IPS DF 4.7 (cell line): ENCODE measurements around the gene RNF181.
"Not testable (repeated sequence)": the region's sequence is repeated elsewhere in the genome, so short reads cannot be mapped to it uniquely, and the experiment has no call there.

Source experiments
- DNase-seq: peaks from one replicate; pipeline ENCODE4 v3.0.0-alpha.2; 2013; ENCODE audit warnings: low spot score; ENCODE audit errors: extremely low read depth

Gene RNF181

DNA sequence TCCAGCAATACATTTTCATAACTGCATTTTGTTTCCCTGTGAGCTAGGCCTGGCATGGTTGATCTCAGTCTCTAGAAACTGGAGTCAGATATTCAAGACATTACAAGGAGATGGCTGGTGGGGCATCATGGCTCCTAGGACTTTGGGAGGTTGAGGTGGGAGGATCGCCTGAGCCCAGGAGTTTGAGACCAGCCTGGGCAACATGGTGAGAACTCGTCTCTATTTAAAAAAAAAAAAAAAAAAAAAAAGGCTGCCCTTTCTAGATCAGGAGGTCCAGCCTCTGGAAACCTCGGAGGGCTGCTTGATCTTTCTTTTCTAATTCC is 18.5 kb upstream of the RNF181 start:
- no peak for DNase-seq

DNA sequence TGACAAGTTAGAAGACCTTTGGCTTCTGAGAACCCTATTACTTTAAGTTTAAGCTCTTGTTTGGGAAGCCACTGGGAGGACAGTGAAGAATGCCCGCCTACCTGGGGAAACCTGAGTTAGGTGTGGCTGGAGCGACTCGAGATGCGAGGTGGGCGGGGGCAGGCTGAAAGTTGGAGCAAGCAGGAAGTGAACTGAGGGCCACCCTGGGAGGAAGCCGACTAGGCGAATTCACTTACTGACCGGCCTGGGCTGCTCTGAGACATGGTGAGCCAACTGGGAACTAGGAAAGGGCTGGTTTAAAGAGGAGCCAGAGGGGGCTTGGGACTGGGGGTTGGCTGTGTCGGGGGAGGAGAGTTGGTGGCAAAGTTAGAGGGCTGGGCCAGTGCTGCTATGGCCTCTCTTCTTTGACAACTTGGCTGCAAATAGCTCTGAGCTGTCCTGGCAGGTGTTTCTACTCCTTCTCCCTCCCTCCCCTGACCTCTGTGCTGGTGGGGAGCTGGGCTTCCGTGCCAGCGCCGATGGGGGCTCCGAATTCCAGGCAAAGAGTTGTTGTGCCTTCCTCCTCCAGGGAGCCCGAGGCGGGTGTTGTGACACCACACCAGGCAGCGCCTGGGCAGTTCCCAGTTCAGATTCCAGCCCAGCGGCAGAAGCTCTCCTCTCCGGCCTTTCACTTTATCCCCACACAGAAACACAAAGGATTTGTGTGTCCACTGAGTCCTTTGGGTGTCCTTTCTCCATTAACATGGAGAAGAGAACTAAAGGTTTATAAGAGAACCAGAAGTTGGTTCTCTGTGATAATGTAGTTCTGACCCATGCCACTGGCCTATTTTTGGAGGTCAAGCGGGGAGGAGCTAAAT is 17.9 kb upstream of the RNF181 start, which contains the start of gene VAMP8:
Gene VAMP8, plus strand, starts transcription at position 201 of the 857 bp plus-strand sequence. Its CDS starts 61 bp downstream, at position 262.
- DNase-seq = no peak

DNA sequence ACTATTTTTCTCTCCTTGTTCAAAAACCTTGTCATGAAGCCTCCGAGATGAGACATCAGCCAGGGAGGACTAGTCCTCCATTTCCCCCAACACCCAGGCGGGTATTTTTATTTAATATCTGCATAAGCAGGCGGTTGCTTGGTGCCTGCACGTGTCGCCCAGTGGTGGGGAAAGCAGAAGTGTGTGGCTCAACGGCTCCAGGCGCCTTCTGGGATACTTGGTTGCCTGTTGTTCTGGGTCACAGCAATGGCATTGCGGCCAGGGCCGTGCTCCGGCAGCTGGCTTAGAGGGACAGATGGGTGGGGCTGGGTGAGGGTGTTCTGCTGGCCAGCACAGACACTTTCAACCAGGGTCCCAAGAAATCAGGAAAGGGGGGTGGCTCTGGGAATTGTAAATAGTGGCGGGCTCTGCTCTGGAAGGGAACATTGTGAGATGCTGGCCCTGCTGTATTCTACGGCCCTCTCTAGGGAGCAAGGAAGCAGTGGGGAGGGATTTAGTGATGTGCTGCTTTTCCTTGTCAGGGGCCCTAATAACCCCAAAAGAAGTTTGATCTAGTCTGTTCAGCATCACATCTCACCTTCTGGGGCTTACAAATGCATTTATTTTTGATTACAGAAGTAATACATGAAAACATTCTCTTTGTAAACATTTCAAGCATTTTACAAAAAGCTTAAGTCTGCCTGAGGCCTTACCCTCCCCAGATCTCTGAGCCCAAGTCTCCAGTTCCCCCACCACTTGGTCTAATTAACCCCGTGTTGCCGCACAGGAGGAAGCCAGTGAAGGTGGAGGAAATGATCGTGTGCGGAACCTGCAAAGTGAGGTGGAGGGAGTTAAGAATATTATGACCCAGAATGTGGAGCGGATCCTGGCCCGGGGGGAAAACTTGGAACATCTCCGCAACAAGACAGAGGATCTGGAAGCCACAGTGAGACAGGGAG is 17.0 kb upstream of the RNF181 start:
- DNase-seq = no peak

DNA sequence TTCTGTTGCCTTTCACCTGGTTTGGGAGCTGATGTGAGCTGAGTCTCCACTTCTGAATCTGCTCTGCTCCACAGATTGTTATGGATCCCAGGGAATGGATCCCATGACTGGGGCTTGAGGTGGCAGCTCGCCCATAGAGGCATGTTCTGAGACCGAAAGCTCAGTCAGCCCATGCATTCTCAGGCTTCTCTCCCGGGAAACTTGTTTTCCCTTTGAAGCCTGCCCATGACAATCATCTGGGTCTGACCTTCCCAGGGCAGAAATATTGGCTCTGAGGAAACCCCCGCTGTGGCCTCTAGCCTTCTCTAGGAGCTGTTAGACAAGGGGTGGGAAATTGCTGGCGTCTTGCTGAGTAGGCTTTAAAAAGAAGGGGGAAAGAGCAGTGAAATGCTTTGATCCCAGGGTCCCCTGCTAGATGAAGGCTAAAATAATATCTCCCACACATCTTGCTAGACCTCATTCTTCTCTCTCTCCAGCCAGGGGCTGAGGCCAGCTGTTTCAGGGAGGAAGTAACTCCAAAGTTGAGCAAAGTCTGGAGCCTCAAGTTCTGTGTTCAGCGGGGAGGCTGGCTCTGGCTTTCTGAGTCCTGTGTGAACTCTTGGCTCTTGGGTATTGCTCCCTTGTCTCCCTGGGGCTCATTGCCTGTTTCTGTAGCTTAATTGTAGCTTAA is 16.1 kb upstream of the RNF181 start:
- DNase-seq = no peak

DNA sequence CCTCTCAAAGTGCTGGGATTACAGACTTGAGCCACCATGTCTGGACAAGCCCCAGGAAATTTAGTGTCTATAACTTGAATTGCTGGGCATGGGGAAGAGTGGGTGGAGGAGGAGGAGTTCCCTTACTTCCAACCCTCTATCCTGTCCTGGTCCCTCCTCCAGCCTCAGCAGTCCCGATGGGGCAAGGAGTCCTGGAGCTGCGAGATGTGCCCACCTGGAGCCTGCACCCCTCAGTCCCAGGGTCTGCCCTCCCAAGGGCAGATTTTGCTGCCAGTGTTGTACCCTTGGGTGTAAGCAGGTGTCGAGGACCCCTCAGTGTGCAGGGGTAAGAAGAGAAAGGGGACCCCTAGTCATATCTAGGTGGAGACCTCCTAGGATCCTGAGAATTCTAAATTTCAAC is 15.3 kb upstream of the RNF181 start:
- no peak for DNase-seq

DNA sequence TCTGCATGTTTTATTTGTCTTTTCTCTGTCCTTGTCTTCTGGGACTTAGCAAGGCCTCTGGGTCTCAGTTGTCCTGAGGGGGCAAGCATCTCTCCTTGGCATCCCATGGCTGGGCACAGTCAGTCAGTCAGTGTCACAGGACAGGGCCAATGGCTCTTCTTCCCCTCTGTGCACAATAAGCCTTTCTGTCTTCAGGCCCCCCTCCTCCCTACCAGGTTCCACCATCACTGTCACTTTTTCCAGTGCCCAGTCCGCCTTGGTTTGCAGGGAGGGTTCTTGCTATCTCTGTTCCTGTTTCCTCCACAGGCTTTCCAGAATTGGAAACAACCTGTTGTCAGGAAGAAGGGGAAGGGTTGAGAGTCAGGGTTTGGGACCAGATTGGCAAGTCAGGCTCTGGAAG is 13.1 kb upstream of the RNF181 start:
- no peak for DNase-seq

DNA sequence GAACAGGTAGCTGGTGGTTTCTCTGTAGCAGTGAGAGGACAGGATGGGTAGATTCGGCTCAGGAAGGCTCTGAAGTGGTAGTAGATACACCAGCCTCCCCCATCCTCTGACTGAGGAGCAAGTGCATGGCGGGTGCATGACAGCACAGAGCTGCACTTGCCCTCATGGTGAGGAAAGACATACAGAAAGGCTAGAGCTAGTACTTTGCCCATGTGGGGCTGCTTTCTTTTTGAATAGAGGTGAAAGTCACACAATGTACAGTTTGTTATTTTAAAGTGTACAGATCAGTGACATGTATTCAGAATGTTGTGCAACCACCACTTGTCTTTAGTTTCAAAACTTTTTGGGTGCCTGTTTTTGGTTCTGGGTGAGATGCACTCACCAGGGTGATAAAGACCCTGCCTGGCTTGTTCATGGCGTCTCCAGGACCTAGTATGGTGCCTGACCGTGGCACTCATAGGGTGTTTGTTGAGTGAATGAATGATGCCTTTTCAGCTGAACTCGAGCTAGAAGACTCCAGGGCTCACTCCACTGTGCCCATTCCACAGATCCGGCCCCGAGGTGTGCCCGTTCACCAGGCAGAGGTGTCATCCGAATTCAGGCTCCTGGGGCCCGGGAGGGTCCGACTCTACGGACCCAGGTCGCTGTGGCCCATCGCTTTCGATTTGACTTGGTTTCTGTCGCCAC is 11.7 kb upstream of the RNF181 start:
- DNase-seq = no peak

DNA sequence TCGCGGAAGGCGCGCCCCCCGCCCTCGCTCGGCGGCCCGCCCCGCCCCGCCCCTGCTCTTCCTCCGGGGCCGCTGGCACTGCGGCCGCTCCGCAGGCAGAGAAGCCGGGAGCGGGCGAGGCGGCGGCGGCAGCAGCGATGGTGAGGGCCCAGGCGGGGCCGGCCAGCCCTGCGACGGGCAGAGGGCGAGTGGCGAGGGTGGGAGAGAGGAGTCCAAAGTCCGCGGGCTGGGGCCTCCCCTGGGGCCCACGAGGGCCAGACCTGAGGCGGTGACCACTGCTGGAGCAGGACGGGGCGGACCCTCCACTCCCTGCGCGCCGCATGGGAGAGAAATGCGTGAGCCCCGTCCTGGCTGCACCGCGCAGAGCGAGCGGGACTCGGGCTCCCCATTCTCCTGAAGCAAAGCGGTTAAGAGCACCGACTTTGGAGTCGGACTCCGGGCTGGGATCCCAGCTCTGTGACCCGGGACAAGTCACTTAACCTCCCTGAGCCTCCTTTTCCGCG is 11.1 kb upstream of the RNF181 start, which contains the start of gene VAMP5:
Gene VAMP5, plus strand, starts transcription at position 78 of the 503 bp plus-strand sequence. Its CDS starts 60 bp downstream, at position 138.
- DNase-seq = no peak

DNA sequence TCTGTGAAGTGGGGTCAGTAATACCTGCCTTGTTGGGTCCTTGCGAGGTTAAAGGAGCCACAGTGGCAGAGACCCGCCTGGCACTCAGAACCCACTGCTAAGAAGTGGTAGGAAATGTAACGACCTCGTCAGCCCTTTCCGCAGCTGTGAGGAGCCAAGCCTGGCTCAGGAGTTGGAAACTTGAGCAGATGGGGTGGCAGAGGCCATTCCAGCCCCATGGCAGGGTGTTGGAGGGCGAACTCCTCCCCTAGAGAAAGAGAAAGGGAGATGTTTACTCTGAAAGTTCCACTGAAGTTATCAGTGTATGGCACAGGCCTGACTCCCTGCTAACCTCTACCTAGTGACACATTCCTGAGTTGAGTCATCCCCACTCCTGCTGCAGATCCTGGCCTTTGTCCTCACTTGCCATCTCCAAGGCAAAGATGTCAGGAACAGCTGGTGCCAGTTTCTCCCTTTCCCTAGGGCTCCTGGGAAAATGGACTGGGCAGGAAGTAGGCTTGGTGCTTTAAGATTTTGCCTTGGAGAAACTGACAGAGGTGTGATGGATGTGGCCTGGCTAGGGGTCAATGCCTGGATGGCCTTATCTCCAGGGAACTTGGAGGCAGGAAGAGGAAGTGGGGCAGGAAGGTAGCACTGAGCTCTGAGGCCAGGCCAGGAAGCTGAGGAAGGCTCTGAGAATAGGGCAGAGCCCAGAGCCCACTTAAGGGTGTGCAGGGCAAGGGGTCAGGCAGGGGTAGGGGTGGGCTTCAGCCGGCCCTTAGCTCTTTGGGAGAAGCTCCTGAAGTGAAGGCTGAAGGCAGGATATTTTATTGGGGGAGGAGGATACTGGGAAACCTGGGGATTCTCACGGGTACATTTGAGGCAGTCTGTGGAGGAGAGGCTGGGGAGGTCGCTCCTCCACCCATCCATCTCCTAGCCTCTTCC is 10.4 kb upstream of the RNF181 start:
- DNase-seq = no peak

DNA sequence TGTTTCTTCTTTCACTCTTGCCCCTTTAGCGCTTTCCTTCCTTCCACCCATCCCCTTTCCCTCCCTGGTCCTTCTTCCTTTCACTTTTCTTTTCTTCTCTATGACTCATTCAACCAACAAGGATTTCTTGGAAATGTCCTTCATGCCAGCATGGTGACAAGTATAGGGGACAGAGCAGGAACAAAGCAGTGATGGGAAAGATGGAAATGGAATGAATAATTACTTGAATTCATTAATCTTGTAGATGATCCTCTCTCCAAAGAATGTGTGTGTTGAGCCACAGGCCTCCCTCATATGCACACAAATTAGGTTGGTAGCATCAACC is 9.8 kb upstream of the RNF181 start:
- no peak for DNase-seq

DNA sequence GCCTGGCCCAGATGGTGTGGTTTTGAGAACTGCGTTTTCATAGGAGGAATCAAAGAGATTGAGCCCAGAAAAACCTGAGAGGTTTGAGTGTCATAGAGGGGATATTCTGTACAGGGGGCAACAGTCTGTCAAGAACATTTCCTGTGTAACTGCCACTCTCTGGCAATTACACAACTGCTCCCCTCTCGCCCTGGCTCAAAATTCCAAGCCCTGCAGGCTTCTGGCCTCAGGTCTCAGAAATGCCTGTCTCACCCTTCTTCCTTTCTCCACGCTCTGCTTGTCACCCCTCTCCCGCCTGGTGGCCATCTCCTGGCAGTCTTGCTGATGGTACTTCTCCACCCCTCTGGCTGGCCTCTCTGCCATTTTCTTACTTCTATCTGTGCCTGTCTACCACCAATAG is 7.3 kb upstream of the RNF181 start:
- no peak for DNase-seq

DNA sequence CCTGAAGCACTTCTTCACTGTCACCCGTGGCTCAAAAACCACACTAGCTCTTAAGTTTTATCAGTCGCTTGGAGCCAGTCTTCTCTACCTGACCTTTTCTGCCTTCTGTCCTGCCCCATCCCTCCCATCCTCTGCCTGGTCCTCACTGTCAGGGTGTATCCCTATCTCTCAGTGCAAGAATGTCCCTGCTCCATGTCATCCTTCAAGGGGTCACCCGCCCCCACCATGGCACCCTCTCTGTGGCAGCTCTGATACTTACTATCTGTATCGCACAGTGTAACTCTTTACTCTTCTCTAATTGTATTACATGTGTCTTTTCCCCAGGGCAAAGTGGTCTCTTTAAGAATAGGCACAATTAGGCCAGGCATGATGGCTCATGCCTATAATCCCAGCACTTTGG is 6.9 kb upstream of the RNF181 start:
- DNase-seq = no peak

DNA sequence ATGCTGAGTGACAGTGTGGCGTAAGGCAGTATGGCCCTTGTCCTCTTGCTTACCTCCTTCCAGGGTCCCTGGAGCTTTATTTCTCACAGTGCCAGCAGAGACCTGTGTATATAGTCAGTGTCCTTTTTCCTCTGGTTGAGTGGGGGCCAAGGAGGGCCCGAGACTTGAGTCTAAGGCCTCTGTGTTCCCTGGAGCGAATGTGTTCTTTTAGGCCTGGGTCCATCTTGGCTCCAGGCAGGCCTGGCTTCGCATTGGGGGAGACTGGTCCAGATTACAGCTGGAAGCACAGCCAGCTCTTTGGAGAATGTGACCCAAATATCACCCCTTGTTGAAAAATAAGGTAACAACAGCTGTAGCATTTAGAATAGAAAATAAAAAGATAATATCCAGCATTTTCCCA is 6.4 kb upstream of the RNF181 start:
- no peak for DNase-seq

DNA sequence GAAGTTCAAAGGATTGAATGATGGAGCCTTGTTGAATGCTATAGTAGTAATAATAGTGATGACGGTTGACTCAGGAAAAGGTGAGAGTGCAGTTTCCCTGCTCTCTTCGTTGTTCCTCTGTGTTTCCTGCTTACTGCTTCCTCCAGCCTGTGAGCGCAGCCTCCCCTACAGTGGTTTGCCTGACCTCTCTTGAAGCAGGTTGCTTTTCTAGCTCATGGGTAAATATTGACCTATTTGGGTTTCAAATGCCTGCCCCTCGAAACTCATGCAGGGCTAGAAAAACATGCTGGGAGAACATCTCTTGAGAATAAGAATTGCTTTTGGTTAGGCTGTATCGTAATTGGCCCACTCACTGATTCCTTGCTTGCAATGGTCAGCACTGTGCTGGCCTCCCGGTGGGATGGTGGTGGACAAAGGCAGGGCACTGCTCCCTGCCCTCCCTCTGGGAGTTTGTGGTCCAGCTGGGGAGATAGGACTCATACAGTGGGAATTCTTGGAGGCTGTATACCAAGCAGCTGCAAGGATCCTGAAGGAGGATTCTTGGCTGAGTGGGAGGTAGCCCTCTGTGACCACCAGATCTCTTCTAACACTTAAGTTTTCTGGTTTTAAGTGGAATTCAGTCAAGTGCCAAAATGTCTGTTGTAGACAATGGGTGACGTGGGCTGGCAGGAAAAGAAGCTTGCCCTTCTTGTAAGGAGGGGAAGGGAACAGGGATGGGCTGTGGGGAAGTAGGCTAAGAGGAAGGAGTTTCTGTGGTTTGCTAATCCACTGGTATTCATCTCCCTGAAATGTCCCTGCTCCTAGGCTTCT is 5.4 kb upstream of the RNF181 start:
- no peak for DNase-seq

DNA sequence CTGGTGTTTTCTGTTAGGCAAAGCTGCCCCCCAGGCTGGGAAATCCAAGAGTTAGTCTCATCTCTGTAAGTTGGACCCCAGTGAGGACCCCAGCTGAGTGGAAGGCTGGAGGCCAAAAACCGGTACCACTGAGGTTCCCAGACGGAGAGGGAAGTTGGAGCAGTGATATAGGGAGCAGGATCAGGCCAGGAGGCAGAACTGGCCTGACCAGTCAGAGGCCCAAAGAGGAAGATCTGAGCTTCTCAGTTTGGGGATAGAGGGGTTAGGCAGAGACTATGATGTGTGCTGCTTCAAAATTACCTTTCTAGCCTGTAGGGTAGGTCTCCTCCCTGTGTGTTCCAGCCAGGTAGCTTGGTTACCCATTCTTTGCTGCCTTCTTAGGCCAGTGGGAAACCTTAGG is 4.6 kb upstream of the RNF181 start:
- DNase-seq = no peak

DNA sequence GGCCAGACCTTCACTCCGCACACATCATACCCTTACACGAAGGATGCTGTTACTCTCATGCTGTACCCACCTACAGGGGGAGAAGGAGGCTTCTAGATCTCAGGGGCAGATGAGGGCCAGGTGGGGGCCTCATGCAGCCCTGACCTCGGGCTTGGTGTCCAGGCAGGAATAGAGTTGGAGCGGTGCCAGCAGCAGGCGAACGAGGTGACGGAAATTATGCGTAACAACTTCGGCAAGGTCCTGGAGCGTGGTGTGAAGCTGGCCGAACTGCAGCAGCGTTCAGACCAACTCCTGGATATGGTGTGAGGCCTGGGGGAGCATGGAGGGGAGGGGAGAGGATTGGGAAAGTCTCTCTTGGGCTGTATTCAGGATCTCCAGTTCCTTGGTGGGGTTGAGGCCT is 4.0 kb upstream of the RNF181 start:
- DNase-seq = no peak

DNA sequence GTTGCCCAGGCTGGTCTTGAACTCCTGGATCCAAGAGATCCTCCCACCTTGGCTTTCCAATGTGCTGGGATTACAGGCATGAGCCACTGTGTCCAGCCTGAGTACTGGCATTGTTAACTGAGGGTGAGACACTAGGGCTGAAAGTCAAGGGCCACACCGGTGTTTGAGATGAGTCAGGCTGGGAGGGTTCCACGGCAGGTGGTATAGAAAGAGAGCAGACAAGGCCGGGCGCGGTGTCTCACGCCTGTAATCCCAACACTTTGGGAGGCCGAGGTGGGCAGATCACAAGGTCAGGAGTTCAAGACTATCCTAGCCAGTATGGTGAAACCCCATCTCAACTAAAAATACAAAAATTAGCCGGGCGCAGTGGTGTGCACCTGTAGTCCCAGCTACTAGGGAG is 3.2 kb upstream of the RNF181 start:
- DNase-seq = not testable (repeated sequence)

DNA sequence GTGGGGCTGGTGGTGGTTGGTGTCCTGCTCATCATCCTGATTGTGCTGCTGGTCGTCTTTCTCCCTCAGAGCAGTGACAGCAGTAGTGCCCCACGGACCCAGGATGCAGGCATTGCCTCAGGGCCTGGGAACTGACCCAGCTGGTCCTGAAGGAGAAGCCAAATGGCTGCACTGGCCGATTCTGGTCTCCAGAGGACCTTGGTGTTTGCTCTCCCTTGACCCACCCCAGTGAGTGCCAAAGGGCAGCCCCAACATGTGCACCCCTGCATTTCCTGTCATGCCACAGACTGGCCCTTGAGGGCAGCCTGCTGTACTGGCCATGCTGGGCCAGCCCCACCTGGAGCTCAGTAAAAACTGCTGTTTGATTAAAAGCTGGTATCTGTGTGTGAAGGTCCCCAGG is 2.5 kb upstream of the RNF181 start:
- DNase-seq = no peak

DNA sequence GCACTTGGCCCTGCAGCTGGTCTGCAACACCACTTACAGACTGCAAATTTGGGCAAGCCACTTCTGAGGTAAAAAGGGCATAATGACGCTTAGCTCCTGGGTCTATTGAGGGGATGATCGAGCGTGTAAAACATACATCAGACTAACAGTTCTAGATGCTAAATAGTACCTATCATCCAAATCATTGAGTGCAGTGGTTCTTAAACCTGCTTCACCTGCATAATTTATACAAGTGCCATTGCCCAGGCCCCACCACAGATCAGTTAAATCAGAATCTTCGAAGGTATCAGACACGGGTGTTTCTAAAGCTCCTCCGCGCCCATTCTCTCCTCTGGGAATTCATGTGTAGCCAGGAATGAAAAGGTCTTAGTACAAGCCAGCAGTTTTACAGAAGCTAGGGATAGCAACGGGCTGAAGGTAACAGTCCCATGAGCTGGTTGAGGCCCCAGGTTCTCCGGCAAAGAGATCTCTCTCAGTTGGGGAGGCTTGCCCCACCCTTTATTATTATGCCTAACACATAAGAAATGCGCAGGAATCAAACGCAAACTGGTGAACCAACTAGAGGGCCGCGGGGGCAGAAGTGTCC is 737 bp upstream of the RNF181 start:
- no peak for DNase-seq
